OCI-LY3 (cell line): ENCODE measurements around the gene RNF149.

ENCODE experiments used
- EZH2phosphoT487 ChIP-seq: fragments of 200-600 bp; shearing (Covaris generic); IDR thresholded peaks from 2 replicates; pipeline ENCODE4 v1.6.1; 2018; ENCODE audit warnings: antibody characterized with exemption, mixed run types, low read depth
- TF ChIP-seq, protein P1 (sequence below): fragments of 200-600, 300-600 bp; sonication (generic); IDR thresholded peaks from 2 replicates; pipeline ENCODE4 v1.5.1; 2014; ENCODE audit warnings: antibody characterized with exemption, low read length, low read depth

DNA sequence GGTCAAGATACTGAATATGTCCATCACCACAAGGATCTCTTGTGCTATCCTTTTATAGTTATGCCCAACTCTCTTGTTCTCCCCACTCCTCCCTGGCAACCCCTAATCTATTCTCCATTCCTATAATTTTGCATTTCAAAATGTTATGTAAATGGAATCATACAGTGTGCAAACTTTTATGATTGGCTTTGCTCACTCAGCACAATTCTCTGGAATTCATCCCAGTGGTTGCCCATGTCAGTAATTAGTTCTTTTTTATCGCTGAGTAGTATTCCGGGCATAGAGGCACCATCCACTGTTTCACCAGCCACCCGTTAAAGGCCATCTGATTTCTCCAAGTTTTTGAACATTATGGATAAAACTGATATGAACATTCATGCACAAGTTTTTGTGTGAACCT is 38.4 kb upstream of the RNF149 start:
- TF ChIP-seq, protein P1, sequence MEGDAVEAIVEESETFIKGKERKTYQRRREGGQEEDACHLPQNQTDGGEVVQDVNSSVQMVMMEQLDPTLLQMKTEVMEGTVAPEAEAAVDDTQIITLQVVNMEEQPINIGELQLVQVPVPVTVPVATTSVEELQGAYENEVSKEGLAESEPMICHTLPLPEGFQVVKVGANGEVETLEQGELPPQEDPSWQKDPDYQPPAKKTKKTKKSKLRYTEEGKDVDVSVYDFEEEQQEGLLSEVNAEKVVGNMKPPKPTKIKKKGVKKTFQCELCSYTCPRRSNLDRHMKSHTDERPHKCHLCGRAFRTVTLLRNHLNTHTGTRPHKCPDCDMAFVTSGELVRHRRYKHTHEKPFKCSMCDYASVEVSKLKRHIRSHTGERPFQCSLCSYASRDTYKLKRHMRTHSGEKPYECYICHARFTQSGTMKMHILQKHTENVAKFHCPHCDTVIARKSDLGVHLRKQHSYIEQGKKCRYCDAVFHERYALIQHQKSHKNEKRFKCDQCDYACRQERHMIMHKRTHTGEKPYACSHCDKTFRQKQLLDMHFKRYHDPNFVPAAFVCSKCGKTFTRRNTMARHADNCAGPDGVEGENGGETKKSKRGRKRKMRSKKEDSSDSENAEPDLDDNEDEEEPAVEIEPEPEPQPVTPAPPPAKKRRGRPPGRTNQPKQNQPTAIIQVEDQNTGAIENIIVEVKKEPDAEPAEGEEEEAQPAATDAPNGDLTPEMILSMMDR, result no peak
- TF ChIP-seq EZH2phosphoT487, result no peak
